ENCODE measurements around the gene SPATA13.

Gene SPATA13

DNA sequence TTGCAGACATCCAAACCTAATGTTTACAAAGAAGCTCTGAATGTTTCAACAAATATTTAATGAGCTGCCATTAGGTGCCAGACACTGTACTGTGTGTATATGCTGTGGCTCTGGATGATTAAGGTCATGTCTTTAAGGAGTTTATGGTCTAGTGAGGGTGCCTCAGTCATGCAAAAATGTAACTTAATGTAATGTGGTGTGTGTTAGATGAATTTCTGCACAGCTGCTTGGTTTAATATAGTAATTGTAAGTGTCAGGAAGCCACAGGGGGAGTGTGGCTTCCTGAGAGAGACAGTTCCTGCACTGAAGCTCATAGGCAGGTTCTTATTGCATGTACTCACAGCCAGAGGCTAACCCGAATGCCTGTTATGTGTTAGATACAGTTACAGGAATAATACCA lies 43.3 kb downstream of the SPATA13 start:
- TF ChIP-seq TAF1 (IDR thresholded peaks at IDR 0.05; ENCODE audit: low read depth) (no peak), RAD21 (IDR thresholded peaks at IDR 0.05; ENCODE audit: low read depth) (no peak), NFIC (IDR thresholded peaks at IDR 0.05) (no peak), FOXM1 (IDR thresholded peaks at IDR 0.05; ENCODE audit: borderline replicate concordance, low read depth) (no peak), TCF12 (IDR thresholded peaks at IDR 0.05; ENCODE audit: low read depth) (no peak), TEAD4 (IDR thresholded peaks at IDR 0.05) (no peak), EP300 (IDR thresholded peaks at IDR 0.05; ENCODE audit: borderline replicate concordance) (no peak), ZBTB7A (IDR thresholded peaks at IDR 0.05; ENCODE audit: low read depth) (no peak)
- TF ChIP-seq, protein P1, sequence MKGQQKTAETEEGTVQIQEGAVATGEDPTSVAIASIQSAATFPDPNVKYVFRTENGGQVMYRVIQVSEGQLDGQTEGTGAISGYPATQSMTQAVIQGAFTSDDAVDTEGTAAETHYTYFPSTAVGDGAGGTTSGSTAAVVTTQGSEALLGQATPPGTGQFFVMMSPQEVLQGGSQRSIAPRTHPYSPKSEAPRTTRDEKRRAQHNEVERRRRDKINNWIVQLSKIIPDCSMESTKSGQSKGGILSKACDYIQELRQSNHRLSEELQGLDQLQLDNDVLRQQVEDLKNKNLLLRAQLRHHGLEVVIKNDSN (IDR thresholded peaks at IDR 0.05), result no peak
- TF ChIP-seq, protein P2, sequence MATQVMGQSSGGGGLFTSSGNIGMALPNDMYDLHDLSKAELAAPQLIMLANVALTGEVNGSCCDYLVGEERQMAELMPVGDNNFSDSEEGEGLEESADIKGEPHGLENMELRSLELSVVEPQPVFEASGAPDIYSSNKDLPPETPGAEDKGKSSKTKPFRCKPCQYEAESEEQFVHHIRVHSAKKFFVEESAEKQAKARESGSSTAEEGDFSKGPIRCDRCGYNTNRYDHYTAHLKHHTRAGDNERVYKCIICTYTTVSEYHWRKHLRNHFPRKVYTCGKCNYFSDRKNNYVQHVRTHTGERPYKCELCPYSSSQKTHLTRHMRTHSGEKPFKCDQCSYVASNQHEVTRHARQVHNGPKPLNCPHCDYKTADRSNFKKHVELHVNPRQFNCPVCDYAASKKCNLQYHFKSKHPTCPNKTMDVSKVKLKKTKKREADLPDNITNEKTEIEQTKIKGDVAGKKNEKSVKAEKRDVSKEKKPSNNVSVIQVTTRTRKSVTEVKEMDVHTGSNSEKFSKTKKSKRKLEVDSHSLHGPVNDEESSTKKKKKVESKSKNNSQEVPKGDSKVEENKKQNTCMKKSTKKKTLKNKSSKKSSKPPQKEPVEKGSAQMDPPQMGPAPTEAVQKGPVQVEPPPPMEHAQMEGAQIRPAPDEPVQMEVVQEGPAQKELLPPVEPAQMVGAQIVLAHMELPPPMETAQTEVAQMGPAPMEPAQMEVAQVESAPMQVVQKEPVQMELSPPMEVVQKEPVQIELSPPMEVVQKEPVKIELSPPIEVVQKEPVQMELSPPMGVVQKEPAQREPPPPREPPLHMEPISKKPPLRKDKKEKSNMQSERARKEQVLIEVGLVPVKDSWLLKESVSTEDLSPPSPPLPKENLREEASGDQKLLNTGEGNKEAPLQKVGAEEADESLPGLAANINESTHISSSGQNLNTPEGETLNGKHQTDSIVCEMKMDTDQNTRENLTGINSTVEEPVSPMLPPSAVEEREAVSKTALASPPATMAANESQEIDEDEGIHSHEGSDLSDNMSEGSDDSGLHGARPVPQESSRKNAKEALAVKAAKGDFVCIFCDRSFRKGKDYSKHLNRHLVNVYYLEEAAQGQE (IDR thresholded peaks at IDR 0.05; ENCODE audit: low read depth), result no peak

DNA sequence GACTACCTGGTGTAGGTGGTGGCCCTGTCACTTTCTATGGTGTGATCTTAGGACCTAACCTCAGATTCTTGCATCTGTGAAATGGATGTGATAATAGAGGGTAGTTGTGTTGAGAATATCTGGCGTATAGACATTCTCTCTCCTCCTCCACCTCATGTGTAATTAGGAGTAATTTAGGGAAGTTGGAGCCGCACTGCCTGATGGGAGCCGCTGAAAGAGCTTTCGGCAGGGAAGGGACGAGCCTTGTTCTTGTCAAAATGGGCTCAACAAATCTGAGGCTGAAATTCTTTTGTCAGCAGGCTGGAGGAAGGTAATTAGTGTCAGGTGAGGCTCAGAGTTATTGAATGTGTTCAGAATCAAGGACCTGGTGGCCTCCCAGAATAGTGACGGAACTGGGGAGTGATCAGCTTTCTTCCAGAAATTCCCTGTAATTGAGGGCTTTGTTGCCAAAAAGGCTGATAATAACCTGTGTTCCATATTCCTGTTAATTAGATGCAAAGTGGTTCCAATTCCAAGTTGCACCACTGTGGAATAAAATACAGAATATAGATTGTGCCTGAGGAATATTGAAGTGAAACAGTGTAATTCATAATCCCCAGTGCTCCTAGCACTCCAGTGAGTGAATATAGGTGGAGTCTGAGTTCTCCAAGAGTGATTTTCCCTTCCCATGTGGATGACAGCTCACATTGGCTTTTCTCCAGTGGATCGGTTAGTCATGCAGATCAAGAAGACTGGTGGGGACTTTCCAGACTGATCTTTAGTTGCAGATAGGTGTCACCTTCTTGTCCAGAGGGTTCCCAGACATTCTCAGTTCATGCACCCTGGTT lies 47.5 kb downstream of the SPATA13 start:
- TF ChIP-seq TAF1 (IDR thresholded peaks at IDR 0.05; ENCODE audit: low read depth) (no peak), CEBPB (IDR thresholded peaks at IDR 0.05) (no peak), TCF12 (IDR thresholded peaks at IDR 0.05; ENCODE audit: low read depth) (no peak), FOXM1 (IDR thresholded peaks at IDR 0.05; ENCODE audit: borderline replicate concordance, low read depth) (no peak), ZBTB7A (IDR thresholded peaks at IDR 0.05; ENCODE audit: low read depth) (no peak), EP300 (IDR thresholded peaks at IDR 0.05; ENCODE audit: borderline replicate concordance) (no peak), RAD21 (IDR thresholded peaks at IDR 0.05; ENCODE audit: low read depth) (no peak), CREB1 (IDR thresholded peaks at IDR 0.05; ENCODE audit: low read depth) (no peak), TEAD4 (IDR thresholded peaks at IDR 0.05) (no peak), NFIC (IDR thresholded peaks at IDR 0.05) (no peak), EGR1 (IDR thresholded peaks at IDR 0.05) (no peak), YY1 (IDR thresholded peaks at IDR 0.05; ENCODE audit: low read depth) (no peak)
- TF ChIP-seq, protein P3, sequence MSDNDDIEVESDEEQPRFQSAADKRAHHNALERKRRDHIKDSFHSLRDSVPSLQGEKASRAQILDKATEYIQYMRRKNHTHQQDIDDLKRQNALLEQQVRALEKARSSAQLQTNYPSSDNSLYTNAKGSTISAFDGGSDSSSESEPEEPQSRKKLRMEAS (IDR thresholded peaks at IDR 0.05), result no peak
- TF ChIP-seq, protein P2 (IDR thresholded peaks at IDR 0.05; ENCODE audit: low read depth), result no peak
- TF ChIP-seq, protein P1 (IDR thresholded peaks at IDR 0.05), result no peak

DNA sequence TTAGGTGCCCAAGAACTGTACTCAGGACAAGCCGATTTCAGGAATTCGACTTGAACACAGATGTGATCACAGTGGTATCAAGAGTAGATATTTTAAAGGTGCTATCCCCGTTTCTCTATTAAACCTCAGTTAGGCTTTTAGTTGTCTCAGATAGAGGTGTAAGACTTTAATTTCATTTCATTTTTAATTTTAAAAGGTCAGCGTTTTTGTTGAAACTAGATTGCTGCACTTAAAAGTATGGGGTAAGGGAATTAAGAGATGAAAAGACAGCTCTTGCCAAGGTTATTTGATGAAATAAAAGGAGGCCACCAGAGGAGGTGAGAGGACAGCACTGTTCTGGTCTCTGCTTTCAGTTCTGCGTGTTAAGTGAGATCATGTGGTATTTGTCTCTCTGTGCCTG lies 48.6 kb downstream of the SPATA13 start:
- TF ChIP-seq, protein P1 (IDR thresholded peaks at IDR 0.05), result no peak

DNA sequence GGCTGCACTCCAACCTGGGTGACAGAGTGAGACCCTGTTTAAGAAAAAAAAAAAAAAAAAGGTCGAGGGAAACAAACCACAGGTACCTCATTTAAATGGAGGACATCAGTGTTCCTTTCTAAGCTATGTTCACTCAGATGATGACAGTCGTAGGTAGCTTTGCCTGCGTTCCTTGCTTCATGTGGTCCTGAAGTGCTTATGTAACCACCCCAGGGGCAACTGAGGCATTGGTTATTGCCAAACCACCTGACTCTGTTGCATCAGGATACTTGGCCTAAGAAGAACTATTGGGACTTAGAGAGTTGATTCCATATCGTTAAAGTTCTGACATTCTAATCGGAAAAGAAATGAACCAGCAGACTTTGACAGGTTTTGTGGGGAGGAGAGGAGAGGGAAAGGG lies 51.7 kb downstream of the SPATA13 start:
- TF ChIP-seq CEBPB (IDR thresholded peaks at IDR 0.05) (no peak), FOXM1 (IDR thresholded peaks at IDR 0.05; ENCODE audit: borderline replicate concordance, low read depth) (no peak), EP300 (IDR thresholded peaks at IDR 0.05; ENCODE audit: borderline replicate concordance) (no peak), EGR1 (IDR thresholded peaks at IDR 0.05) (no peak), TAF1 (IDR thresholded peaks at IDR 0.05; ENCODE audit: low read depth) (no peak), TEAD4 (IDR thresholded peaks at IDR 0.05) (no peak), CREB1 (IDR thresholded peaks at IDR 0.05; ENCODE audit: low read depth) (no peak), YY1 (IDR thresholded peaks at IDR 0.05; ENCODE audit: low read depth) (no peak), ZBTB7A (IDR thresholded peaks at IDR 0.05; ENCODE audit: low read depth) (no peak), RAD21 (IDR thresholded peaks at IDR 0.05; ENCODE audit: low read depth) (no peak), NFIC (IDR thresholded peaks at IDR 0.05) (no peak), TCF12 (IDR thresholded peaks at IDR 0.05; ENCODE audit: low read depth) (no peak)
- TF ChIP-seq, protein P2 (IDR thresholded peaks at IDR 0.05; ENCODE audit: low read depth), result no peak
- TF ChIP-seq, protein P1 (IDR thresholded peaks at IDR 0.05), result no peak
- TF ChIP-seq, protein P3 (IDR thresholded peaks at IDR 0.05), result no peak
